ENCODE data around the gene GRIP1.

- TF ChIP-seq CTCF (IDR thresholded peaks at IDR 0.05; ENCODE audit: low read length) (no peak), EZH2 (optimal IDR thresholded peaks at IDR 0.05; ENCODE audit: low read depth, low read length) (no peak), EZH2phosphoT487 (IDR thresholded peaks at IDR 0.05; ENCODE audit: low read length) (no peak)
These were observed 137.4 kb downstream of the GRIP1 start for GRCh38 chr12:66541426-66541825.
